ENCODE results near the gene LRRC56. TPM values are rescaled to one million over a fixed set of nuclear protein-coding genes. Genes with fewer than 3 reads are reported as not detected.

Gene LRRC56
- total and polyA plus RNA-seq, 2 of the 13 experiments (the other 11 are each of a cell fraction or from before 2014, with no cell fraction given), result 0.11 to 0.29 TPM

DNA sequence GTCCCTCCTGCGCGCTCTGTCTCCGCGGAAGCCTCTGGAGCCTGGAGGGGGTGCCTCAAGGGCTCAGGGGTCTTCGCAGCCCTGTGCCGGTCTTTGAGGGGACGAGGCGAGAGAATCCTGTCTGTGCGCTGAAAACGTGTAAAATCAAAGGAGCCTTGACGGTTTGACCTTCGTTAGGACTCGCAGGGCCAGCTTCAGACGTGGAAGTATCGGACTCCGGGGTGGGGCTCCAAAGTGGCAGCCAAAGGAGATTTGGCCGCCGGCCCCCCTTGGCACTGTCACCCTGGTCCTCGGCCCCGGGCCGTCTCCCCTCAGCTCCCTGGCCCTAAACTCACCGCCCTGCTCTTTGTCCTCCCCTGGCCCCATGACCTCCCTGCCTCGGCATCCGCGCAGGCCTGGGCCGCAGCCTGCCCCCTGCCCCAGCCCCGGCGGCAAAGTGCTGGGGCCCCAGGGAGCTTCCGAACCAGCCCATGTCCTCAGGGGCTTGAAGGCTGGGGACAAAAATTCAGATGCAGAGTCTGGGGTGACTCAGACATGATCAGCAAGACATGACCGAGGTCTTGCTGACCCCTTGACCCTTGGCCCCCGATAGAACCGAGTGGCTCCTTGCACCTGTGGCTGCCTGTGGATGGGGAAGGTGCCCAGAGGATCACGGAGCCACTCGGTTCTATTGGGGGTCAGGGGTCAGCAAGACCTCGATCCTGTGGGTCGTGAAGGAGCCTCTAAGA lies 32.0 kb downstream of the LRRC56 start (continued):
- TF ChIP-seq, protein P1, sequence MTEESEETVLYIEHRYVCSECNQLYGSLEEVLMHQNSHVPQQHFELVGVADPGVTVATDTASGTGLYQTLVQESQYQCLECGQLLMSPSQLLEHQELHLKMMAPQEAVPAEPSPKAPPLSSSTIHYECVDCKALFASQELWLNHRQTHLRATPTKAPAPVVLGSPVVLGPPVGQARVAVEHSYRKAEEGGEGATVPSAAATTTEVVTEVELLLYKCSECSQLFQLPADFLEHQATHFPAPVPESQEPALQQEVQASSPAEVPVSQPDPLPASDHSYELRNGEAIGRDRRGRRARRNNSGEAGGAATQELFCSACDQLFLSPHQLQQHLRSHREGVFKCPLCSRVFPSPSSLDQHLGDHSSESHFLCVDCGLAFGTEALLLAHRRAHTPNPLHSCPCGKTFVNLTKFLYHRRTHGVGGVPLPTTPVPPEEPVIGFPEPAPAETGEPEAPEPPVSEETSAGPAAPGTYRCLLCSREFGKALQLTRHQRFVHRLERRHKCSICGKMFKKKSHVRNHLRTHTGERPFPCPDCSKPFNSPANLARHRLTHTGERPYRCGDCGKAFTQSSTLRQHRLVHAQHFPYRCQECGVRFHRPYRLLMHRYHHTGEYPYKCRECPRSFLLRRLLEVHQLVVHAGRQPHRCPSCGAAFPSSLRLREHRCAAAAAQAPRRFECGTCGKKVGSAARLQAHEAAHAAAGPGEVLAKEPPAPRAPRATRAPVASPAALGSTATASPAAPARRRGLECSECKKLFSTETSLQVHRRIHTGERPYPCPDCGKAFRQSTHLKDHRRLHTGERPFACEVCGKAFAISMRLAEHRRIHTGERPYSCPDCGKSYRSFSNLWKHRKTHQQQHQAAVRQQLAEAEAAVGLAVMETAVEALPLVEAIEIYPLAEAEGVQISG (CRISPR knock-in tag; IDR thresholded peaks at IDR 0.05), result no peak
- TF ChIP-seq ZBTB7B (CRISPR knock-in tag; IDR thresholded peaks at IDR 0.05) (peak; percentile 68; the same call in 1 of the 2 replicates), ZNF496 (CRISPR knock-in tag; IDR thresholded peaks at IDR 0.05; ENCODE audit: insufficient replicate concordance) (no peak), ZNF709 (CRISPR knock-in tag; IDR thresholded peaks at IDR 0.05) (peak; percentile 39; the same call in 1 of the 2 replicates), ZNF713 (CRISPR knock-in tag; IDR thresholded peaks at IDR 0.05) (no peak), JDP2 (CRISPR knock-in tag; IDR thresholded peaks at IDR 0.05; ENCODE audit: borderline replicate concordance) (no peak), ZNF766 (CRISPR knock-in tag; IDR thresholded peaks at IDR 0.05; ENCODE audit: borderline replicate concordance) (no peak), ZNF564 (CRISPR knock-in tag; IDR thresholded peaks at IDR 0.05) (no peak), ZNF138 (CRISPR knock-in tag; IDR thresholded peaks at IDR 0.05; ENCODE audit: low read depth) (no peak), ZNF12 (CRISPR knock-in tag; IDR thresholded peaks at IDR 0.05) (no peak), PHF8 (CRISPR knock-in tag; IDR thresholded peaks at IDR 0.05) (no peak), REL (CRISPR knock-in tag; conservative IDR thresholded peaks at IDR 0.05) (no peak), ZNF230 (CRISPR knock-in tag; IDR thresholded peaks at IDR 0.05) (no peak), ZNF776 (CRISPR knock-in tag; IDR thresholded peaks at IDR 0.05) (no peak), ELF1 (CRISPR knock-in tag; IDR thresholded peaks at IDR 0.05) (0 out of 2 replicates have a peak, but pooled peaks have one; percentile 20), HOXA3 (CRISPR knock-in tag; IDR thresholded peaks at IDR 0.05) (no peak; the same call in 1 of the 2 replicates)
- TF ChIP-seq, protein P2, sequence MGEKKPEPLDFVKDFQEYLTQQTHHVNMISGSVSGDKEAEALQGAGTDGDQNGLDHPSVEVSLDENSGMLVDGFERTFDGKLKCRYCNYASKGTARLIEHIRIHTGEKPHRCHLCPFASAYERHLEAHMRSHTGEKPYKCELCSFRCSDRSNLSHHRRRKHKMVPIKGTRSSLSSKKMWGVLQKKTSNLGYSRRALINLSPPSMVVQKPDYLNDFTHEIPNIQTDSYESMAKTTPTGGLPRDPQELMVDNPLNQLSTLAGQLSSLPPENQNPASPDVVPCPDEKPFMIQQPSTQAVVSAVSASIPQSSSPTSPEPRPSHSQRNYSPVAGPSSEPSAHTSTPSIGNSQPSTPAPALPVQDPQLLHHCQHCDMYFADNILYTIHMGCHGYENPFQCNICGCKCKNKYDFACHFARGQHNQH (CRISPR knock-in tag; IDR thresholded peaks at IDR 0.05), result no peak
- TF ChIP-seq, protein P3, sequence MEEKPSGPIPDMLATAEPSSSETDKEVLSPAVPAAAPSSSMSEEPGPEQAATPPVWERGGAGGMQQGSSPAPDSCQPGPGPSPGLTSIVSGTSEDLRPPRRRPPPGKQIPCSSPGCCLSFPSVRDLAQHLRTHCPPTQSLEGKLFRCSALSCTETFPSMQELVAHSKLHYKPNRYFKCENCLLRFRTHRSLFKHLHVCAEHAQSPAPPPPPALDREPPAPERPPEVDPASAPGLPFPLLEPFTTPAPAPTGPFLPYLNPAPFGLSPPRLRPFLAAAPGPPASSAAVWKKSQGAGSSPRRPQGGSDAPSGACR (CRISPR knock-in tag; IDR thresholded peaks at IDR 0.05), result no peak
- TF ChIP-seq, protein P4, sequence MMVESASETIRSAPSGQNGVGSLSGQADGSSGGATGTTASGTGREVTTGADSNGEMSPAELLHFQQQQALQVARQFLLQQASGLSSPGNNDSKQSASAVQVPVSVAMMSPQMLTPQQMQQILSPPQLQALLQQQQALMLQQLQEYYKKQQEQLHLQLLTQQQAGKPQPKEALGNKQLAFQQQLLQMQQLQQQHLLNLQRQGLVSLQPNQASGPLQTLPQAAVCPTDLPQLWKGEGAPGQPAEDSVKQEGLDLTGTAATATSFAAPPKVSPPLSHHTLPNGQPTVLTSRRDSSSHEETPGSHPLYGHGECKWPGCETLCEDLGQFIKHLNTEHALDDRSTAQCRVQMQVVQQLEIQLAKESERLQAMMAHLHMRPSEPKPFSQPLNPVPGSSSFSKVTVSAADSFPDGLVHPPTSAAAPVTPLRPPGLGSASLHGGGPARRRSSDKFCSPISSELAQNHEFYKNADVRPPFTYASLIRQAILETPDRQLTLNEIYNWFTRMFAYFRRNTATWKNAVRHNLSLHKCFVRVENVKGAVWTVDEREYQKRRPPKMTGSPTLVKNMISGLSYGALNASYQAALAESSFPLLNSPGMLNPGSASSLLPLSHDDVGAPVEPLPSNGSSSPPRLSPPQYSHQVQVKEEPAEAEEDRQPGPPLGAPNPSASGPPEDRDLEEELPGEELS (CRISPR knock-in tag; IDR thresholded peaks at IDR 0.05), result no peak; the same call in 1 of the 2 replicates
- TF ChIP-seq, protein P5, sequence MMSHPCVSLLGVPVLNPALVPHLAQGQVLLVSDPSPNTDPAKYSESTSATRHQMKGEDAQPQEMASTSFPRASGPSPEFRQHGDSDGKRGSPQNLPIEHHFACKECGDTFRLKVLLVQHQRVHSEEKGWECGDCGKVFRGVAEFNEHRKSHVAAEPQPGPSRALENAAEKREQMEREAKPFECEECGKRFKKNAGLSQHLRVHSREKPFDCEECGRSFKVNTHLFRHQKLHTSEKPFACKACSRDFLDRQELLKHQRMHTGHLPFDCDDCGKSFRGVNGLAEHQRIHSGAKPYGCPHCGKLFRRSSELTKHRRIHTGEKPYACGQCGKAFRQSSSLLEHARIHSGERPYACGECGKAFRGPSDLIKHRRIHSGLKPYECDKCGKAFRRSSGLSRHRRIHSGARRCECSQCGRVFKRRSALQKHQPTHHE (CRISPR knock-in tag; IDR thresholded peaks at IDR 0.05; ENCODE audit: borderline replicate concordance), result no peak
- TF ChIP-seq, protein P6, sequence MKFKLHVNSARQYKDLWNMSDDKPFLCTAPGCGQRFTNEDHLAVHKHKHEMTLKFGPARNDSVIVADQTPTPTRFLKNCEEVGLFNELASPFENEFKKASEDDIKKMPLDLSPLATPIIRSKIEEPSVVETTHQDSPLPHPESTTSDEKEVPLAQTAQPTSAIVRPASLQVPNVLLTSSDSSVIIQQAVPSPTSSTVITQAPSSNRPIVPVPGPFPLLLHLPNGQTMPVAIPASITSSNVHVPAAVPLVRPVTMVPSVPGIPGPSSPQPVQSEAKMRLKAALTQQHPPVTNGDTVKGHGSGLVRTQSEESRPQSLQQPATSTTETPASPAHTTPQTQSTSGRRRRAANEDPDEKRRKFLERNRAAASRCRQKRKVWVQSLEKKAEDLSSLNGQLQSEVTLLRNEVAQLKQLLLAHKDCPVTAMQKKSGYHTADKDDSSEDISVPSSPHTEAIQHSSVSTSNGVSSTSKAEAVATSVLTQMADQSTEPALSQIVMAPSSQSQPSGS (CRISPR knock-in tag; IDR thresholded peaks at IDR 0.05), result no peak
